ENCODE measurements around the gene DGUOK.

DGUOK gene

GRCh38 chr2:73963385-73964120 is 36.9 kb downstream of the DGUOK start:
- no peak for DNase-seq
- in situ Hi-C loops (cut with HindIII; ENCODE audit: low pct_ligation_motif_present, low sequenced_read_pairs) = no loop called here

GRCh38 chr2:73964223-73964622 is 37.5 kb downstream of the DGUOK start:
- Histone ChIP-seq H3K27me3 (replicated peaks) (no peaks in the 10 kb centered on the region), H3K36me3 (replicated peaks) (peaks cover 9% of the 10 kb centered on the region), H3K4me3 (ENCODE audit: low read depth, low read length) (no peak overlapping the region), H3K27ac (no peak overlapping the region)
- in situ Hi-C loops (cut with HindIII; ENCODE audit: low pct_ligation_motif_present, low sequenced_read_pairs) = no loop called here
- DNase-seq = no peak
- TF ChIP-seq CTCF (IDR thresholded peaks at IDR 0.05; ENCODE audit: low read depth, low read length, missing control alignments) = no peak

More at GRCh38 chr2:73963385-73964120, 36.9 kb downstream of the DGUOK start:
- no peak for TF ChIP-seq CTCF (IDR thresholded peaks at IDR 0.05; ENCODE audit: low read depth, low read length, missing control alignments)
- Histone ChIP-seq H3K27ac (no peak overlapping the region), H3K36me3 (replicated peaks) (peaks cover 15% of the 10 kb centered on the region), H3K27me3 (replicated peaks) (no peaks in the 10 kb centered on the region), H3K4me3 (ENCODE audit: low read depth, low read length) (no peak overlapping the region)

- in situ Hi-C loops (cut with HindIII; ENCODE audit: low pct_ligation_motif_present, low sequenced_read_pairs) = no loop called here
- no peak overlapping the region for H3K4me3 ChIP-seq (ENCODE audit: low read depth, low read length)
- H3K27me3 ChIP-seq (replicated peaks) = no peaks in the 10 kb centered on the region
- no peak for DNase-seq
- TF ChIP-seq CTCF (IDR thresholded peaks at IDR 0.05; ENCODE audit: low read depth, low read length, missing control alignments) = no peak
- H3K36me3 ChIP-seq (replicated peaks) = peaks cover 2% of the 10 kb centered on the region
- no peak overlapping the region for H3K27ac ChIP-seq
Observed at GRCh38 chr2:73965053-73965452, 38.4 kb downstream of the DGUOK start.

GRCh38 chr2:73968357-73968937 is 41.8 kb downstream of the DGUOK start:
- H3K36me3 ChIP-seq (replicated peaks) = no peaks in the 10 kb centered on the region
- no peaks in the 10 kb centered on the region for H3K27me3 ChIP-seq (replicated peaks)
- no peak overlapping the region for H3K27ac ChIP-seq
- in situ Hi-C loops (cut with HindIII; ENCODE audit: low pct_ligation_motif_present, low sequenced_read_pairs) = no loop called here
- H3K4me3 ChIP-seq (ENCODE audit: low read depth, low read length) = no peak overlapping the region
- TF ChIP-seq CTCF (IDR thresholded peaks at IDR 0.05; ENCODE audit: low read depth, low read length, missing control alignments) = no peak
- DNase-seq = no peak

- no peak for DNase-seq
- TF ChIP-seq CTCF (IDR thresholded peaks at IDR 0.05; ENCODE audit: low read depth, low read length, missing control alignments) = no peak
- Histone ChIP-seq H3K36me3 (replicated peaks) (no peaks in the 10 kb centered on the region), H3K27ac (no peak overlapping the region), H3K4me3 (ENCODE audit: low read depth, low read length) (no peak overlapping the region), H3K27me3 (replicated peaks) (no peaks in the 10 kb centered on the region)
- in situ Hi-C loops (cut with HindIII; ENCODE audit: low pct_ligation_motif_present, low sequenced_read_pairs) = no loop called here
Observed at GRCh38 chr2:73969356-73969755, 42.7 kb downstream of the DGUOK start.

All from brain microvascular endothelial cell (primary cell).